Measurements from ENCODE around the gene GARS1.

GARS1 gene

DNA sequence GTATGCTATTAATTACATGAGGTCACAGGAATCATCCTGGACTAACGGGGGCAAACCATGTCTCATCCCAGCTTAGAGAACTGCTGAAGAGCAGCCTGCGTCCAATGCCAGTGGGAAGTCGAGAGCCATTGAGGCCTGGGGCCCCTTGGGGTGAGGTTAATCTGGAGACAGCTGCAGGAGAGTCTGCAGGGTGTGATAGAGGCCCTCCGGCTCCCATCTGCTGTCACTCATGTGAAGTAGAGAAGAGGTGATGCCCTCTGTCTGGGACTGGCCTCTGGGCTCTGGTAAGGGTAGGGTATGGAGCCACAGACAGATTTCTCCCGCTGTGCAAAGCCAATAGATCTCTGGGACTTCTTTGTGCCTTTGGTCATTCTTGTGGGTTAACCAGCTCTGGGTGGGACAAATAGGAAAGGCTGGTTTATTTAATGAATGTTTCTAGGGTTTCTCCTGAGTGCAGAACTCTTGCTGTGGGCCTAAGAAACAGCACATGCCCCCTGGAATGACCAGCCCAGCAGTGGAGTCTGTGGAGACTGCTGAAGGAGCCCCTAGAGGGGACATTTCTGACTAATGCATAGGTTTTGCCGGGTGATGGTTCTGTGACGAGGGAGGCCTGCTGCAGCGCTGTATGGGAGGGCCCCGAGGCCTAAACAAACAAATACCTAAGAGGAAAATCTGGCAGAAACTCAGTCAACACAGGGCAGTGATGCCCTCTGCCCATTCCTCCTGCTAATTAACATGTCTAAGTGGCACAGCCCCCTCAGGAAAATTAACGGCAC is 53.1 kb downstream of the GARS1 start:
- no peaks in the 10 kb centered on the region for H3K4me1 Mint-ChIP-seq
- no peak for DNase-seq
- no peaks in the 10 kb centered on the region for H3K9me3 Mint-ChIP-seq
- no peak overlapping the region for H3K27ac Mint-ChIP-seq
- H3K36me3 Mint-ChIP-seq: peaks cover 13% of the 10 kb centered on the region
- CTCF ChIA-PET: interaction anchor here (0.8 kb wide), 1 partner anchor 92 kb away, joined by 3 read pairs; no protein-coding TSS in a partner anchor
- H3K4me3 Mint-ChIP-seq: no peak overlapping the region
- no peaks in the 10 kb centered on the region for H3K27me3 Mint-ChIP-seq

DNA sequence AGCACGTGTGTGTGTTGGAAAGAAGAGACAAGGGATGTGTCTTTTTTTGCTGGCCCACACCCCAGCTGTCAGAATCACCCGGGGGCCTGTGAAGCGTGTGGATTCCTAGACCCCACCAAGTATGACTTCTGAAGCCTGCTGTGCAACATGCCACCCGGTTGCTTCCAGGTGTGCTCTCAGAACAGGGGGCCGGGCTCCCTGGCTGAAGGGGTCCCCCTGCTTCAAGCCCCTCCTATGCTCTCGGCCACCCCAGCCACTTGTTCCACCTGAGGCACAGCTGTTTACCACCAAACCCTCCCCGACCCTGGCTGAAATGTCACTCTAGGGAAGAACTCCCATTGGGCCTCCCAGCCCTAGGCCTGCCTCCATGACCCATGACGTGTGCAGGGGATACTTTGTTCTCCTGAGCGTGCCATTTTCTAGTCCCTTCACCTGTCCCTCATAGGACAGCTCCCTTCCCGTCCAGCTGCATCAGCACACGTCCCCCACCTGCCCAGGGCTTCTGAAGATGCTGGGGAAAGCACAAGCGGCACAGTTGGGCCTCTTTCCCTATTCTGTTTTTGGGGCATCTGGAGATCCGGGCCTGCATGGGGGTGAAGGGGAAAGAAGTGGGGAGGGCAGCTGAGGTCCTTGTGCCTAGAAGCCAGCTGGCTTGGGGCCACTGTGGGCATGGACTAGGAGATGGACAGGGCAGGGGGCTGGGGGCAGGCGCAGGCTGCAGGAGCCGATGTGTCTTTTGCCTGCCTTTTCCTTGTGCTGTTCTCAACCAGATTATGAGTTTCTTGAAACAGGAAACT is 54.3 kb downstream of the GARS1 start:
- Mint-ChIP-seq H3K4me3 (no peak overlapping the region), H3K9me3 (no peaks in the 10 kb centered on the region), H3K36me3 (peaks cover 12% of the 10 kb centered on the region), H3K4me1 (no peaks in the 10 kb centered on the region), H3K27ac (no peak overlapping the region), H3K27me3 (no peaks in the 10 kb centered on the region)
- CTCF ChIA-PET: no interaction called here
- no peak for DNase-seq

DNA sequence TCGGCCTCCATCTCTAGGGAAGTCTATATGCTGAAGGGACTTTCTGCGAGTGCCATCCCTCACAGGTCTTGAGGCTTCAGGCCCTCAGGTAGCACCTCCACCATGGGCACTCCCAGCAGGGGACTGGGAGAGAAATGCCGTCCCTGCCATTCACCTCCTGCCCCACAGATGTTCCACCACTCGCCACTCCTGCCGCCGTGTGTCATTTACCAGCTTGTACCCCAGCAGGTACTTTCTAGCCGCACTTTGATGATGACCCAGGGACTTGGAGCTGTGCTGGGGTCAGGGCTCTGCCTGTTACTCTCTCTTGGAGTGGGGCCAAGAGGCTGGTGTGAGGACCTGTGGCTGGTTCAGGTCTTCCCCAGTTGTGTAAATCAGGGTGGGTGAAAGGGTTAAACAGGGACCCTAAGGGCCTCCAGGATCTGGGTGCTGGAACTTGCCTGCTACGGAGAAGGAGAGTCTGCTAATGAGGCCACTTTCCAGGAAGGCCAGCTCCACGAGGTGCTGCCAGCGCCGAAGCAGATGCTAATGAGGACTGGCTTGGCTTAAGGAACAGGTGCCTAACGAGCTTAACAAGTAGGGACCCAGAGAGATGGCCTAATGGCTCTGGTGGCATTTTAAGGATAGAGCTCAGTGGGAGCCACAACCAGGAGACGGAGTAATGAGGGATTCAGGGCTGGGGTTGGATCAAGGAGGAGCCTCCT is 55.2 kb downstream of the GARS1 start:
- CTCF ChIA-PET: no interaction called here

DNA sequence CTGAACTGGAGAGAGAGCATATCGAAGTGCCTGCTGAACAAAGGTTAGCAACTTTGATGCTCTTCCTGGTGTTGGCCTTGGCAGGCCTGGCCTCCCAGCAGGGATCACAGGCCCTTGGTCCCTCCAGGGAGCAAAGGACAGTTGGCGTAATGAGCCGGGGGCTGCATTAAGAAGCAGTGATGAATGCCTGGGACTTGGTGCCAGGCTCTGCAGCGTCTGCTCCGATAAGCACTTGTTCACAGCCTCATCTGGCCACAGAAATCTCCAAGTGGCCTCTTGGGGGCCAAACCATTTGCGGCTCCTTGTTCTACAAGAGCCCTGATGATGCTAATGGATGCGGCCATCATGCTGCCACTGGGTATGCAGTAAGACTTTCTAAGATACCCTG is 55.7 kb downstream of the GARS1 start:
- DNase-seq: no peak
- no peak overlapping the region for H3K27ac Mint-ChIP-seq
- H3K4me1 Mint-ChIP-seq: no peaks in the 10 kb centered on the region
- CTCF ChIA-PET: no interaction called here
- H3K9me3 Mint-ChIP-seq: no peaks in the 10 kb centered on the region
- H3K27me3 Mint-ChIP-seq: no peaks in the 10 kb centered on the region
- peaks cover 2% of the 10 kb centered on the region for H3K36me3 Mint-ChIP-seq
- H3K4me3 Mint-ChIP-seq: no peak overlapping the region

More for the DNA sequence above, 55.2 kb downstream of the GARS1 start:
- Mint-ChIP-seq H3K9me3 (no peaks in the 10 kb centered on the region), H3K4me1 (no peaks in the 10 kb centered on the region), H3K4me3 (no peak overlapping the region), H3K36me3 (peaks cover 8% of the 10 kb centered on the region), H3K27me3 (no peaks in the 10 kb centered on the region), H3K27ac (no peak overlapping the region)
- no peak for DNase-seq

DNA sequence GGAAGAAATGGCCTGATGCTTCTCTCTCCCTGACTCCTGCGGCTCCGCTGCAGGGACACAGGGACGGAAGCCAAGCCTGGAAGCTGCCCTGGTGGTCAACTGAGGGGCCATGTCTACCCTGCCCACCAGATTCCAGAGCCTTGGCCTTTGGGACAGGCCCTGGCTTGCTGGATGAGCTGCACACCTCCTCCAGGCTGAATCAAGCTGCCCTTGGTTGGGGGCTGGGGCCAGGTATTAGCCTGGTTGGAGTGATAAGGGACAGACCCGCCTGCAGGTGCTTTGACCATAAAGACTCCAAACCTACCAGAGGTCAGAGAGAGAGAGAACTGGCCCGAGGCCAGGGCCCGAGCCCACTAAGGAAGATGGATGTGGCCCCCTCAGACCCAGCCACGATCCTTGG is 57.5 kb downstream of the GARS1 start:
- Mint-ChIP-seq H3K27me3 (no peaks in the 10 kb centered on the region), H3K4me1 (no peaks in the 10 kb centered on the region), H3K27ac (no peak overlapping the region), H3K9me3 (no peaks in the 10 kb centered on the region), H3K36me3 (no peaks in the 10 kb centered on the region), H3K4me3 (no peak overlapping the region)
- CTCF ChIA-PET: no interaction called here
- DNase-seq: no peak

DNA sequence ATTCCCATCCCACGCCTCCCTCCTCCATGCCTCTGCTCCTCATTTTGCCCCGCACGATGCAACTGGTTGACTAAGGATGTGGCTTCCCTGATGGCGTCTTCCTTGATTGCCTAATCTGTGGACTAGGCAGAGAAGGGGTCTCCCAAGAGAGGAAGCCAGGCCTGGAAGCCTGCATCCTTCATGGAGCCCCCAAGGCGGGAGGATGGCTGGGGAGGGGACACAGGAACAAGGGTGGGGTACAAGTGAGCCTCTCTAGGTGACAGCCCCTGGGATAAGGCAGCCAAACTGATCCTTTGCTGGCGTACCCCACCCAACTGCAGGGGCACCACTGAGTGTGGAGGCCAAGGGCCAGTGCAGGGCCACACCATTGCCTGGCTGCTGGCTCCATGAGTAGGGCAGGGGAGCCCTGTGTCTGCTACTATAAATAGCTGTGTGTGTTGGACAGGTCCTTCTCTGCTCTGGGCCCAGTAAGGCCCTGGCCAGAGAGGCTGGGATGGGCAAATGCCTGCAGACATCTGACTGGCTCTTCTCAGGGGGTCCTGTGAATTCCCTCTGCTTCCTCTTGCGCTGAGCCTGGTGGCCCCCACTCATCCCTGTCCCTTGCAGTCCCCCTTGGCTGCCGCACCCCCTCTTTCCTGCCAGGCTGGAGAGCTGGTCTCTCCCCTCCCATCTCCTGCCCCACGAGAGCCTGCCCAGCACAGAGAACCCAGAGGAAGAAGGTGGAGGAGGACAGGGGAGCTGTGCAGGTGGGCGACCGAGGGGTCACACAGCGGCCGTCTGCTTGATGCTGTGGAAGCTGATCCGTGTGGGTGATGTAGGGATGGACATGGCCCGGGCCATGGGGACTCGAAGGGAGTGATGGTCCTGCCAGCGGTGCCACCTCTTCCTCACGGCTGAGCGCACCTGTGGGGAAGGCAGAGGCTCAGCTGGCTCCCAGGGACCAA is 58.3 kb downstream of the GARS1 start:
- no peaks in the 10 kb centered on the region for H3K27me3 Mint-ChIP-seq
- H3K9me3 Mint-ChIP-seq: no peaks in the 10 kb centered on the region
- H3K4me1 Mint-ChIP-seq: no peaks in the 10 kb centered on the region
- CTCF ChIA-PET: no interaction called here
- DNase-seq: no peak
- no peak overlapping the region for H3K4me3 Mint-ChIP-seq
- no peak overlapping the region for H3K27ac Mint-ChIP-seq
- no peaks in the 10 kb centered on the region for H3K36me3 Mint-ChIP-seq

DNA sequence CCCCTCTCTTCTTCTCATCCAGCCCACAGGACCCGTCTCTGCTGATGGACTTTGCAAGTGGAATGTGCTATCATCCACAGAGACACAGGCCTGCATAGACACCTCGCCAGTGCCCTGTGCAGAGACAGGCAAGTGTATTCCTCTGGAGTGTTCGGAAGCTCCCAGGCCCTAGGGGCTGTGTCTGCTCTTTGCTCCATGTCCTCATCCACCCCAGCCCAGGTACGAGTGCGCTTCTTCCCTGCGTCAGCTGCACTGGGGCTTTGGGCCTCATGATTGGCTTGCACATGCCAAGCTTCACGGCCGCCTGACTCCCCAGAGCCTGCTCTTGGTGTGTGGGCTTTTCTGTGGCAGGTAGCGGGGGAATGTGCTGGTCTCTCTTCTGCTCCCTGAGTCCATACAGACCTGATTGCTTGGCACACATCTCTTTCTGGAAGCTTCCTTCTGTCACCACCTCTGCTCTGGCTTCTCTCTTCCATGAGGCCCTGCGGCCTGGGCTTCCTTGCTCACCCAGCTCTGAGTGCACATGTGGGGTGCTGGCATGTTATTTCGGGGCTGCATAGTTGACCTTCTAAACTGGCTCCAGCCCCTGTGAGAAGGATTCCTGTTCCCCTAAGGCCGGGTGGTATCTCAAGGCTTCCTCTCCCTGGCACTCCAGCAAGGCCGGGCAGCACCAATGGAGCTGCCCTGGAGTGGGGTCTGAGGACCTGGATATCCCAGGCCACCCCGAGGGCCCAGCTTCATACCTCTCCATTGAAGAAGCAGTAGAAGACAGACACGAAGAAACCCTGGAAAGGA is 59.8 kb downstream of the GARS1 start:
- DNase-seq: no peak
- Mint-ChIP-seq H3K4me1 (no peaks in the 10 kb centered on the region), H3K36me3 (no peaks in the 10 kb centered on the region), H3K27me3 (no peaks in the 10 kb centered on the region), H3K9me3 (no peaks in the 10 kb centered on the region), H3K4me3 (no peak overlapping the region), H3K27ac (no peak overlapping the region)
- CTCF ChIA-PET: interaction anchor here (0.9 kb wide), 1 partner anchor 10 kb away, joined by 4 read pairs; no protein-coding TSS in a partner anchor

DNA sequence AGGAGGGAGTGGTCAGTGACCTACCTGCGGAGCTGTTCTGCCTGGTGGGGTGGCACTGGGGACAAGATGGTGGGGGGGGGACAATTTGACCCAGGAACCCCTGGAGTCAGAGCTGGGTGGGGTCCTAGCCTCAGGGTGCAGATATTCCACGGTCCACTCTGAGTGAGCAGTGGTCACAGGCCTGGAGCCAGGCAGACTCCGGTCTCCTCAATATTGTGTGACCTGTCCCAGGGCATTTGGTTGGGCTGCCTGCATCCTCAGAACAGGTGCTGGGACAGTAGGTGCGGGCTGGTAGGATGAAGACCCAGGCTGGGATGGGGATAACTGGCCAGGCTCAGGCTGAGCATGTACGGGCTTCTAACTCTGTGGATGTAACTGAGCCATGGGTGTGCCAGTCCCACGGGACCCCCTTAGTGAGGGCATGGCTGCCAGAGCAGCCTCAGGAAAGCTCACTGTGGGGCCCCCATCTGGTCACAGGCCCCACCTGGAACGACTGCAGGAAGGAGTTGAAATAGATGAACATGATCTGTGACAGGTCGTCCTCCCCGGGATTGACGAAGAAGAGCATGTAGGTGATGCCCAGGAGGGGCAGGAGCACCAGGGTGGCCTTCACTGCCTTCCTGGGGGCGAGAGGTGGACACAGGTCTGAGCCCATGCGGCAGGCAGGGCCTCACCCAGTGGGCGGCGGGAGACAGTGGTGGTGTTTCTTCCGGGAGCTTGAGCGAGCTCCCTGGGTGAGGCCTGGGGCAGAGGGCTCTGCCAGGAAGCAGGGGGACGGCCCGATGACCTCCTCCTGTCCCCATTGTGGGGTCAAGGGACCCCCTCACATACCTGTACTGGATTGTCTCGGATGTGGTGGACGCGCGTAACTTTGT is 60.7 kb downstream of the GARS1 start:
- Mint-ChIP-seq H3K9me3 (no peaks in the 10 kb centered on the region), H3K4me3 (no peak overlapping the region), H3K4me1 (no peaks in the 10 kb centered on the region), H3K27me3 (no peaks in the 10 kb centered on the region), H3K36me3 (no peaks in the 10 kb centered on the region), H3K27ac (no peak overlapping the region)
- DNase-seq: no peak
- CTCF ChIA-PET: no interaction called here

DNA sequence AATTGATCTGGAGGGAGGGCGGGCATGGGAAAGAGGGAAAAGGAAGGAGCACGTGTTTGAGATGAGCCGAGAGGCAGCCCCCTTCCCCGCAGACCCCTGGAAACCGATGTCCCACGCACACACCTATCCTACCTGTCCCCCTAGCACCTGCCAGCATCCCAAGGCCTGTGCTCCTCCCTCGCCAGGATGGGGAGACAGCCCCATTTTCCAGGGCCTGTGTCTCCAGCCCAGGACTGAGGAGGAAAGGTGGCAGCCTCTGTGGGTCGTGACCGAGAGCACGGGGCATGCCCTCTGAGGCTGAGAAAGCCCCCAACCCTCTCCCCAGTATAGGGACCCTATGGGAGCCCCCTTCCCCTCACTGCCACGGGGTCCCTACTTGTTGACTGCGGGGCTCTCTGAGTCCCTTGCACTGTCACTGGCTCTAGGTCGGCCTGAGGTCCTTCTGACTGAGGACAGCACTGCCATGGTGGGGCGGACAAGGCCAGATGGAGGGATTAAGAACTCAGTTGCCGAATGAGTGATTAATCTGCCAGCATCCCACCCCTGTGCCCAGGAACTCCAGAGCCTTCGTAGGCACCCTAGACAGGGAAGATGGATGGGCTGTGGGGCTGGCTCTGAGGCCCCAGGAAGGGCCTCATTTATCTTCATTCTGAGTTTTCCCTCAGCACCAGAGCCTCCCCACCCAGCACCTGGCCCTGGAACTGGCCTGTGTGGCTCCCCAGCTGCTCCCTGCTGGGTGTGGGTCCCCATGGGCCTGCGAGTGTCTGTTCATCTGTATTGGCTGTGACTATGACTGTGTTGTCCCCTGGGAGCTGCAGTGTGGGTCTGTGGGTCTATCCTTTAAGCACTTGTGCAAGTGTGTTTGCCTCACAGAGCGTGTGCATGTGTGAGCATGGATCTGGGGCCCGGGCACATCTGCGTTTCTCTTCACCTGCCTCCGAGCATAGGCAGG is 61.6 kb downstream of the GARS1 start:
- Mint-ChIP-seq H3K4me1 (no peaks in the 10 kb centered on the region), H3K27ac (no peak overlapping the region), H3K9me3 (no peaks in the 10 kb centered on the region), H3K36me3 (no peaks in the 10 kb centered on the region), H3K27me3 (no peaks in the 10 kb centered on the region), H3K4me3 (no peak overlapping the region)
- DNase-seq: no peak
- CTCF ChIA-PET: no interaction called here

DNA sequence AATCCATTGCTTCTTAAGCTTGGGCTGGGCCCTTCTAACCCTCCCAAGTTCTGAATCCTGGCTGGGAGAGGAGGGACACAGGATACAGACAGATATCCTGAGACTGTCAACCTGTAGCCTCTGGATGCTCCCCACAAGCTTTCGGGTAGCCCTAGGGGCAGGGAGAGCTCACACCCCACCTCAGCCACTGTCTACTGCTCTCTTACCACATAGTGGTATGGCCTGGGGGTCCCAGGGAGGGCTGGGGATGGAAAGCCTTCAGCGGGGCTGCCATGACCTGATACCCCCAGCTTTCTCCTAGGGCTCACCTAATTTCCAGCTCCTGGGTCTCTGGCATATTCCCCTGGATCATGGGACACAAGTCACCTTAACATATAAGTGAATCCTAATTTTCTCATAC is 62.5 kb downstream of the GARS1 start:
- no peaks in the 10 kb centered on the region for H3K36me3 Mint-ChIP-seq

DNA sequence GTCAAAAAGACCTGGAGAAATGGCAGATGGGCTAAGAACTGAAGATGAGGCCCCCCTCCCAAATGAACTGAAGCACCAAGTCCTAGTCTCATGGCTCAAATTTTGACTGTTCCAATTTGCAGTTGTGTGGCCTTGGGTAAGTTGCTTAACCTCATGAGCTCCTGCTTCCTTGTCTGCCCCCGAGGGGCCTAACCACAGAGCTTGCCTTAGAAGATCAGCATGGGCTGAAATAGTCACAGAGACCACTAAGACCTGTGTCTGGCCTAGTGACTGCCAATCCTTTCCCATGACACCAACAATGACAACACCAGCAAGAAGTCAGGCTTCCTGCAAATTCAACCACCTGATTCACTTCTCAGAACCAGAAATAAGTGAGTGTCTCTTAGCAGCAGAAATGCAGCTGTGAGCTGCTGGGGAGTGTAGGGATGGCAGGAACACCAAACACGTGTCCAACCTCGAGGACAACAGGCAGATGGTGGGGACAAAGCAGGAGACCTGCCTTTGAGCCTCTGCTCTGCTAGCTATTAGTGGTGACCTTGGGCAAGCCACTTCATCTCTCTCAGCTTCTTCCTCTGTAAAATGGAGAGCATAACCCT is 63.9 kb downstream of the GARS1 start:
- CTCF ChIA-PET: interaction anchor here (1.6 kb wide), 1 partner anchor 81 kb away, joined by 8 read pairs; no protein-coding TSS in a partner anchor
- H3K36me3 Mint-ChIP-seq: no peaks in the 10 kb centered on the region

More for the DNA sequence above, 62.5 kb downstream of the GARS1 start:
- H3K9me3 Mint-ChIP-seq: no peaks in the 10 kb centered on the region
- H3K27ac Mint-ChIP-seq: no peak overlapping the region
- H3K4me3 Mint-ChIP-seq: no peak overlapping the region
- CTCF ChIA-PET: no interaction called here
- no peaks in the 10 kb centered on the region for H3K27me3 Mint-ChIP-seq
- no peaks in the 10 kb centered on the region for H3K4me1 Mint-ChIP-seq
- no peak for DNase-seq

More for the DNA sequence above, 63.9 kb downstream of the GARS1 start:
- no peaks in the 10 kb centered on the region for H3K9me3 Mint-ChIP-seq
- H3K27ac Mint-ChIP-seq: no peak overlapping the region
- H3K4me1 Mint-ChIP-seq: no peaks in the 10 kb centered on the region
- H3K27me3 Mint-ChIP-seq: no peaks in the 10 kb centered on the region
- H3K4me3 Mint-ChIP-seq: no peak overlapping the region
- no peak for DNase-seq
